H1 (cell line): ENCODE results near the gene E2F8. TPM values are rescaled to one million over a fixed set of nuclear protein-coding genes. Genes with fewer than 3 reads are reported as not detected.

Experiments used
- CTCF ChIA-PET: fragments of 300-600 bp; sonication (Branson Sonifier 250); formaldehyde crosslinking; loops from one replicate; lab custom pipeline; 2021; ENCODE audit not compliant: partially characterized antibody; lab: Charles Lee
- POLR2A ChIA-PET: fragments of 300-600 bp; sonication (Branson Sonifier 250); formaldehyde crosslinking; loops from one replicate; lab custom pipeline; 2021; ENCODE audit warnings: inconsistent platforms; ENCODE audit not compliant: partially characterized antibody; lab: Charles Lee
- DNase-seq, 2 experiments: peaks; one replicate each; pipeline versions ENCODE4 v3.0.0 to v3.0.0-alpha.2; 2010 to 2022; ENCODE audit warnings: low spot score in 2 of 2, low read depth in 1 of 2, mixed read lengths in 1 of 2
- FAIRE-seq: peaks from 2 replicates; lab custom pipeline; 2011; peaks lifted over from hg19 to GRCh38; lab: Jason Lieb, UNC
- H2AFZ ChIP-seq: 2 replicates; pipeline ENCODE4 v1.8.1; 2012; ENCODE audit warnings: low read length, inconsistent platforms
- H2AK5ac ChIP-seq: 2 replicates; pipeline ENCODE4 v1.6.1; 2013; ENCODE audit warnings: low read depth, low read length
- H2BK120ac ChIP-seq: replicated peaks from 2 replicates; pipeline ENCODE3; 2013; ENCODE audit warnings: low read depth, low read length, inconsistent platforms
- H2BK12ac ChIP-seq: 2 replicates; pipeline ENCODE4 v1.6.1; 2013; ENCODE audit warnings: low read depth, low read length
- H2BK15ac ChIP-seq: 2 replicates; pipeline ENCODE4 v1.6.1; 2013; ENCODE audit warnings: low read length
- H2BK20ac ChIP-seq: 2 replicates; pipeline ENCODE4 v1.6.1; 2013; ENCODE audit warnings: low read length
- H2BK5ac ChIP-seq: 2 replicates; pipeline ENCODE4 v1.6.1; 2013; ENCODE audit warnings: low read depth, low read length
- H3K14ac ChIP-seq: 2 replicates; pipeline ENCODE4 v1.6.1; 2013; ENCODE audit warnings: inconsistent platforms; ENCODE audit not compliant: insufficient read length
- H3K18ac ChIP-seq: 2 replicates; pipeline ENCODE4 v1.6.1; 2013; ENCODE audit warnings: low read length; ENCODE audit errors: extremely low read depth
- H3K23ac ChIP-seq: 2 replicates; pipeline ENCODE4 v1.6.1; 2013; ENCODE audit warnings: inconsistent platforms; ENCODE audit not compliant: insufficient read length
- H3K23me2 ChIP-seq: 2 replicates; pipeline ENCODE4 v1.6.1; 2013; ENCODE audit warnings: low read depth, low read length
- H3K27ac ChIP-seq: 2 replicates; pipeline ENCODE4 v1.6.1; 2011; ENCODE audit warnings: low read depth, low read length, inconsistent platforms
- H3K27me3 ChIP-seq, 4 experiments: replicated peaks in 1 of 4; 1 replicate in 1 of 4; 2 replicates in 3 of 4; pipeline versions ENCODE4 v1.6.1 to v1.8.1; 2011 to 2013; ENCODE audit warnings: low read length in 3 of 4, mild to moderate bottlenecking in 3 of 4, inconsistent platforms in 2 of 4, mixed read lengths in 2 of 4, moderate library complexity in 1 of 4; ENCODE audit not compliant: control insufficient read depth in 3 of 4, insufficient read depth in 3 of 4; ENCODE audit errors: extremely low read depth in 1 of 4
- H3K36me3 ChIP-seq, 4 experiments: 2 replicates each; pipeline versions ENCODE4 v1.6.1 to v1.8.1; 2011 to 2013; ENCODE audit warnings: mild to moderate bottlenecking in 4 of 4, low read length in 3 of 4, moderate library complexity in 2 of 4, control low read depth in 1 of 4, inconsistent platforms in 1 of 4; ENCODE audit not compliant: insufficient read depth in 4 of 4, control insufficient read depth in 2 of 4
- H3K4ac ChIP-seq: replicated peaks from 2 replicates; pipeline ENCODE3; 2013; ENCODE audit warnings: low read length, low read depth, mixed read lengths, inconsistent platforms; ENCODE audit not compliant: insufficient read length
- H3K4me1 ChIP-seq, 4 experiments: replicated peaks in 1 of 4; 1 replicate in 1 of 4; 2 replicates in 3 of 4; pipeline versions ENCODE4 v1.6.1 to v1.8.1; 2011 to 2013; ENCODE audit warnings: low read length in 3 of 4, inconsistent platforms in 2 of 4, mixed read lengths in 1 of 4; ENCODE audit not compliant: insufficient read depth in 4 of 4, control insufficient read depth in 3 of 4
- H3K4me2 ChIP-seq, 2 experiments: 2 replicates each; pipeline versions ENCODE4 v1.6.1 to v1.8.1; 2011 to 2013; ENCODE audit warnings: low read depth in 2 of 2, low read length in 2 of 2, control low read depth in 1 of 2, inconsistent platforms in 1 of 2, mild to moderate bottlenecking in 1 of 2; ENCODE audit not compliant: insufficient read depth in 1 of 2
- H3K4me3 ChIP-seq, 4 experiments: fragments of 200-600, 300-600 bp in 1 of 4; sonication (generic), shearing (Covaris generic), sonication (Bioruptor Twin) in 1 of 4; 2 replicates each; pipeline versions ENCODE4 v1.5.1 to v1.8.1; 2011 to 2016; ENCODE audit warnings: low read length in 4 of 4, low read depth in 3 of 4, control low read depth in 2 of 4, inconsistent platforms in 2 of 4, mild to moderate bottlenecking in 2 of 4, mixed read lengths in 1 of 4, moderate library complexity in 1 of 4; ENCODE audit not compliant: insufficient read depth in 2 of 4; ENCODE audit errors: extremely low read depth in 1 of 4
- H3K56ac ChIP-seq: replicated peaks from 2 replicates; pipeline ENCODE3; 2013; ENCODE audit warnings: low read depth, mild to moderate bottlenecking, mixed read lengths, low read length, inconsistent platforms; ENCODE audit not compliant: insufficient read length
- H3K79me1 ChIP-seq: 2 replicates; pipeline ENCODE4 v1.6.1; 2013; ENCODE audit warnings: low read depth, low read length, control low read depth
- H3K79me2 ChIP-seq, 2 experiments: 2 replicates each; pipeline versions ENCODE4 v1.6.1 to v1.8.1; 2012 to 2013; ENCODE audit warnings: low read length in 2 of 2, mild to moderate bottlenecking in 2 of 2, inconsistent platforms in 1 of 2; ENCODE audit not compliant: insufficient read depth in 2 of 2, control insufficient read depth in 1 of 2
- H3K9ac ChIP-seq, 4 experiments: replicated peaks in 1 of 4; 1 replicate in 1 of 4; 2 replicates in 3 of 4; pipeline versions ENCODE4 v1.6.1 to v1.8.1; 2011 to 2013; ENCODE audit warnings: low read depth in 3 of 4, low read length in 3 of 4, control low read depth in 2 of 4, mild to moderate bottlenecking in 2 of 4, moderate library complexity in 2 of 4, inconsistent platforms in 1 of 4; ENCODE audit errors: extremely low read depth in 1 of 4
- H3K9me3 ChIP-seq, 2 experiments: 2 replicates each; pipeline versions ENCODE4 v1.6.1 to v1.8.1; 2012 to 2013; ENCODE audit warnings: mild to moderate bottlenecking in 2 of 2, moderate library complexity in 2 of 2, control low read depth in 1 of 2, inconsistent platforms in 1 of 2, low read depth in 1 of 2, low read length in 1 of 2, mixed read lengths in 1 of 2; ENCODE audit not compliant: insufficient read depth in 2 of 2
- H4K20me1 ChIP-seq, 2 experiments: replicated peaks in 1 of 2; 2 replicates each; pipeline versions ENCODE3 to v1.8.1; 2011 to 2013; ENCODE audit warnings: inconsistent platforms in 2 of 2, low read length in 2 of 2, mild to moderate bottlenecking in 1 of 2; ENCODE audit not compliant: insufficient read depth in 2 of 2, control insufficient read depth in 1 of 2
- H4K5ac ChIP-seq: 2 replicates; pipeline ENCODE4 v1.6.1; 2013; ENCODE audit warnings: low read length, low read depth, mixed read lengths, inconsistent platforms; ENCODE audit not compliant: insufficient read length
- H4K8ac ChIP-seq: 2 replicates; pipeline ENCODE4 v1.8.0; 2013; ENCODE audit warnings: mild to moderate bottlenecking, moderate library complexity, low read length, inconsistent platforms; ENCODE audit not compliant: insufficient read depth; ENCODE audit errors: extremely low read depth
- H4K91ac ChIP-seq: replicated peaks from 2 replicates; pipeline ENCODE3; 2013; ENCODE audit warnings: low read length, mixed read lengths, inconsistent platforms; ENCODE audit not compliant: insufficient read length
- EGR1 ChIP-seq: IDR thresholded peaks from 2 replicates; pipeline ENCODE4 v1.6.1; 2011; ENCODE audit warnings: low read depth, low read length, borderline replicate concordance
- FOSL1 ChIP-seq: IDR thresholded peaks from 2 replicates; pipeline ENCODE4 v1.6.1; 2011; ENCODE audit warnings: mild to moderate bottlenecking, low read depth, low read length, moderate library complexity; ENCODE audit not compliant: insufficient read depth
- POLR2A ChIP-seq, 2 experiments: IDR thresholded peaks; 1 replicate in 1 of 2; 2 replicates in 1 of 2; pipeline ENCODE4 v1.6.1; 2011; ENCODE audit warnings: low read depth in 2 of 2, low read length in 2 of 2, mild to moderate bottlenecking in 2 of 2; ENCODE audit errors: control extremely low read depth in 1 of 2
- WGBS, 2 experiments: shearing (Covaris generic) in 1 of 2; methylation state at CpG; one replicate each; pipeline versions ENCODE4 v1.1.6 to v1.1.7; 2013 to 2015; ENCODE audit warnings: low lambda C conversion rate in 2 of 2, mixed read lengths in 2 of 2, inconsistent platforms in 1 of 2, low coverage in 1 of 2, missing lambda C conversion rate in 1 of 2; ENCODE audit not compliant: insufficient replicate concordance in 2 of 2, insufficient coverage in 1 of 2, insufficient read length in 1 of 2; ENCODE audit errors: extremely low coverage in 1 of 2, missing lambda C conversion rate in 1 of 2; 5-methylcytosine and 5-hydroxymethylcytosine counted together
- polyA plus RNA-seq, 7 experiments: library from polyadenylated mRNA; depleted of rRNA in 3 of 7; stranded (reverse) in 5 of 7; unstranded in 2 of 7; fragments of >200 nt in 5 of 7; fragments of 200-250 nt in 2 of 7; gene quantifications; 1 replicate in 5 of 7; 2 replicates in 1 of 7; 4 replicates in 1 of 7; pipeline versions ENCODE4 v1.2.1 to v1.2.3, GENCODE V29; 2011 to 2013; ENCODE audit warnings: missing spikeins in 2 of 7, mixed read lengths in 2 of 7
- total RNA-seq: library from RNA; stranded (reverse); fragmentation: NEBNext Ultra II Directional; extraction: Animal tissue kit (Norgen Biotek cat#: 25700); gene quantifications from 2 replicates; pipeline ENCODE4 v1.2.1, GENCODE V29; 2021

Gene E2F8
- total and polyA plus RNA-seq, 2 of the 8 experiments (the other 6 are each of a cell fraction or from before 2014, with no cell fraction given) = 5.4 to 11.4 TPM

DNA sequence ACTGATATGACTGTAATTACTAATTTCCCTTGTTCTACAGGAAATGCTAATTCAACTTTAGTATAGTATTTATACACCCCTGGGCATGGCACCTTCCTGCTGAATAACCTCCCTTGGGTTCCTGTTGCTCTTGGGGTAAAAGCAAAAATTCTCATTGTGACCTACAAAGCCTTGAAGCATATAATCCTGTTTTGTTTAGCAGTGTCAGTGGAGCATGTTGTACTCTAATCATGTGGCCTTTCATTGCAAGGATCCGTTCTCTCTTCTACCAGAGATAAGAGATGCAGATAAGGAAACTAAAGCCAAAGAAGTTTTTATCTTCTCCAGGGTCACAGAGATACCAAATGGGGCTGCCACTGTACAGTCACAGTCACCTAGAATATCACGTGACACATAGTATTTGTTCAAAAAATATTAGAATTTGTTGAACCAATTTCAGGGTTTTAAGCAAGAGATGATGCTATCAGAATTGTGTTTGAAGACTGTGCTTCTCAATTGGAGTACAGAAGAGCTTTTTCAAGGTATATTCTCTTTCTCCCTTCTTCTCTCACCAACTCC, 64.0 kb downstream of the E2F8 start:
- no peaks in the 10 kb centered on the region for H3K23me2 ChIP-seq

More for the DNA sequence above, 64.0 kb downstream of the E2F8 start:
- H3K4ac ChIP-seq = no peak overlapping the region
- no peak overlapping the region for H4K8ac ChIP-seq
- FAIRE-seq = no peak
- no peak overlapping the region for H3K4me2 ChIP-seq
- no peak overlapping the region; a peak in 1 of 7 replicates for H3K9ac ChIP-seq
- no peaks in the 10 kb centered on the region for H3K79me1 ChIP-seq
- TF ChIP-seq EGR1 = no peak
- no peak for TF ChIP-seq FOSL1
- no peak for TF ChIP-seq POLR2A (IDR thresholded peaks at IDR 0.05; ENCODE audit: control extremely low read depth in 1 of 2, low read depth in 2 of 2, low read length in 2 of 2)
- H2BK120ac ChIP-seq = no peak overlapping the region
- no peak overlapping the region for H3K4me3 ChIP-seq
- H3K36me3 ChIP-seq = peaks cover 3 to 33% (median 22%) of the 10 kb centered on the region in 4 experiments; a peak in 7 of 8 replicates
- H4K91ac ChIP-seq = no peak overlapping the region
- H3K4me1 ChIP-seq = no peaks in the 10 kb centered on the region
- no peaks in the 10 kb centered on the region for H3K9me3 ChIP-seq
- H2BK5ac ChIP-seq = no peak overlapping the region
- DNase-seq = no peak
- 83% methylated on average over 2 of the region's 2 CpGs; no CpG with 5 or more reads in 1 of the 2 experiments for WGBS, 2 experiments
- no peak overlapping the region for H3K27ac ChIP-seq
- no peak overlapping the region for H3K14ac ChIP-seq
- ChIA-PET POLR2A (interaction anchor here (1.1 kb wide), 1 partner anchor 16 kb away, joined by 4 read pairs; no protein-coding TSS in a partner anchor), CTCF (no interaction called here)
- no peak overlapping the region for H2AFZ ChIP-seq
- H4K20me1 ChIP-seq = peaks cover 0 to 2% of the 10 kb centered on the region in 2 experiments
- H2BK15ac ChIP-seq = no peak overlapping the region
- H3K18ac ChIP-seq = no peak overlapping the region
- H4K5ac ChIP-seq = no peak overlapping the region
- no peak overlapping the region for H3K23ac ChIP-seq
- no peak overlapping the region for H2BK20ac ChIP-seq
- no peak overlapping the region for H3K56ac ChIP-seq
- H2BK12ac ChIP-seq = no peak overlapping the region
- H2AK5ac ChIP-seq = no peak overlapping the region
- H3K27me3 ChIP-seq = no peaks in the 10 kb centered on the region
- no peaks in the 10 kb centered on the region for H3K79me2 ChIP-seq

Other genes starting within 250 kb of the E2F8 start
- gene MRGPRX2, start 180.2 kb downstream of the E2F8 start, total RNA-seq = not detected in 2 replicates
- not detected in 2 replicates for gene MRGPRX2, start 180.2 kb downstream of the E2F8 start, polyA plus RNA-seq (2011; rRNA removed)
- 21.4 and 24.1 TPM in 2 replicates for gene ZDHHC13, start 123.8 kb downstream of the E2F8 start, total RNA-seq
- gene ZDHHC13, start 123.8 kb downstream of the E2F8 start, polyA plus RNA-seq (2011; rRNA removed) = 11.9 and 22.4 TPM in 2 replicates
- gene CSRP3, start 39.0 kb downstream of the E2F8 start, total RNA-seq = not detected in 2 replicates
- not detected in 2 replicates for gene CSRP3, start 39.0 kb downstream of the E2F8 start, polyA plus RNA-seq (2011; rRNA removed)